Heart left ventricle (tissue), 13 donors: Measurements from ENCODE around the gene MPRIP.

Experiments
- CTCF ChIP-seq, 12 donors: fragments of 200-600 bp; sonication (generic) in 4 of 12; IDR thresholded peaks; one replicate each; pipeline versions ENCODE4 v1.5.0 to v1.8.0; 2018 to 2022; ENCODE audit warnings: antibody characterized with exemption in 12 of 12, mild to moderate bottlenecking in 5 of 12
- POLR2A ChIP-seq, 2 donors: fragments of 450-650 bp; IDR thresholded peaks; one replicate each; pipeline ENCODE4 v1.6.1; 2017; ENCODE audit warnings: antibody characterized with exemption in 2 of 2, mild to moderate bottlenecking in 2 of 2, moderate library complexity in 2 of 2
- donor health status: ischemic (EF 13 %, LVEDD 7.1; RV severe dilation, severe dysfunction).
- donor health status: DM: no; HTN: yes; CAD: no.
- donor health status: DM: no; HTN: no; CAD: no.
- donor health status: ischemic (EF 25% LVEDD 6.9; RV normal size, moderate dysfunction).
- donor health status: ischemic (EF 25% LVEDD 5.7; RV mildly dilated, moderate dysfunction).
- donor health status: ischemic (EF 35%, LVEDD 5.7; RV mildly dilated, moderate dysfunction).
- donor health status: nonischemic (EF 11% LVEDD 7.7; RV severe dilation, severe dysfunction).
- donor health status: DM: yes; HTN: yes; CAD: no.
- donor health status: PGD.
- donor health status: ischemic (EF 29% LVEDD 5.4; RV normal size, mild dysfunction).
- donor health status: nonischemic (EF 23%, LVEDD 6.1; RV moderate dilation, normal function).

GRCh38 chr17:16994631-16995030 is 47.6 kb upstream of the MPRIP start:
- no peak for TF ChIP-seq CTCF (IDR thresholded peaks at IDR 0.05)
- no peak for TF ChIP-seq POLR2A (IDR thresholded peaks at IDR 0.05)
